ENCODE results near the gene MVB12B. TPM values are rescaled to one million over a fixed set of nuclear protein-coding genes. Genes with fewer than 3 reads are reported as not detected.
"Not testable (repeated sequence)": the region's sequence is repeated elsewhere in the genome, so short reads cannot be mapped to it uniquely, and the experiment has no call there.

MVB12B gene
- 16.5 TPM for polyA plus RNA-seq (ENCODE audit: insufficient read length)

GRCh38 chr9:126326228-126327005 lies at the start of gene MVB12B:
Gene MVB12B, plus strand, starts transcription at chr9:126326829. Its CDS starts 101 bp downstream, at chr9:126326930.
- DNase-seq (ENCODE audit: low read depth): no peak

- no peak for DNase-seq (ENCODE audit: low read depth)
Observed at GRCh38 chr9:126283799-126284465, 42.7 kb upstream of the MVB12B start.

GRCh38 chr9:126285652-126286051 lies 41.0 kb upstream of the MVB12B start:
- DNase-seq (ENCODE audit: low read depth): not testable (repeated sequence)

- DNase-seq (ENCODE audit: low read depth): no peak
Observed at GRCh38 chr9:126287166-126287866, 39.3 kb upstream of the MVB12B start.

GRCh38 chr9:126290871-126291270 lies 35.8 kb upstream of the MVB12B start:
- no peak for DNase-seq (ENCODE audit: low read depth)

GRCh38 chr9:126291925-126292324 lies 34.7 kb upstream of the MVB12B start:
- DNase-seq (ENCODE audit: low read depth): no peak

GRCh38 chr9:126292736-126293521 lies 33.7 kb upstream of the MVB12B start:
- no peak for DNase-seq (ENCODE audit: low read depth)

GRCh38 chr9:126293522-126293889 lies 33.1 kb upstream of the MVB12B start:
- no peak for DNase-seq (ENCODE audit: low read depth)

GRCh38 chr9:126294331-126295081 lies 32.1 kb upstream of the MVB12B start:
- no peak for DNase-seq (ENCODE audit: low read depth)

- no peak for DNase-seq (ENCODE audit: low read depth)
Observed at GRCh38 chr9:126295082-126295477, 31.5 kb upstream of the MVB12B start.

- no peak for DNase-seq (ENCODE audit: low read depth)
Observed at GRCh38 chr9:126295516-126295915, 31.1 kb upstream of the MVB12B start.

GRCh38 chr9:126295936-126296600 lies 30.6 kb upstream of the MVB12B start:
- DNase-seq (ENCODE audit: low read depth): no peak

GRCh38 chr9:126296687-126297086 lies 29.9 kb upstream of the MVB12B start:
- DNase-seq (ENCODE audit: low read depth): no peak

GRCh38 chr9:126297661-126298060 lies 29.0 kb upstream of the MVB12B start:
- no peak for DNase-seq (ENCODE audit: low read depth)

GRCh38 chr9:126298063-126298801 lies 28.4 kb upstream of the MVB12B start:
- DNase-seq (ENCODE audit: low read depth): peak; percentile 4

- DNase-seq (ENCODE audit: low read depth): no peak
Observed at GRCh38 chr9:126299706-126300276, 26.8 kb upstream of the MVB12B start.

GRCh38 chr9:126301196-126301595 lies 25.4 kb upstream of the MVB12B start:
- DNase-seq (ENCODE audit: low read depth): no peak

GRCh38 chr9:126301985-126302603 lies 24.5 kb upstream of the MVB12B start:
- DNase-seq (ENCODE audit: low read depth): peak; percentile 41

- no peak for DNase-seq (ENCODE audit: low read depth)
Observed at GRCh38 chr9:126302730-126303129, 23.9 kb upstream of the MVB12B start.
